GM19035 (cell line): ENCODE data around the gene GRIA3.

Experiments
- ATAC-seq: cut with Tn5 transposase; IDR thresholded peaks from one replicate; pipeline ENCODE4 v1.9.1; 2021; ENCODE audit not compliant: unreplicated experiment

Gene GRIA3

GRCh38 chrX:123184219-123184865, at the start of gene GRIA3:
TSS of gene GRIA3 (plus strand) at chrX:123184278. CDS start at chrX:123184536, 258 bp downstream.
- no peak for ATAC-seq

GRCh38 chrX:123138473-123138872, 45.6 kb upstream of the GRIA3 start:
- no peak for ATAC-seq

GRCh38 chrX:123140454-123140853, 43.6 kb upstream of the GRIA3 start:
- no peak for ATAC-seq

- no peak for ATAC-seq
These were observed 43.2 kb upstream of the GRIA3 start for GRCh38 chrX:123140904-123141303.

GRCh38 chrX:123153846-123154335, 30.2 kb upstream of the GRIA3 start:
- no peak for ATAC-seq

- ATAC-seq, result no peak
These were observed 28.8 kb upstream of the GRIA3 start for GRCh38 chrX:123155327-123155726.

- ATAC-seq, result no peak
These were observed 26.5 kb upstream of the GRIA3 start for GRCh38 chrX:123157586-123157985.

GRCh38 chrX:123159403-123159802, 24.7 kb upstream of the GRIA3 start:
- no peak for ATAC-seq

GRCh38 chrX:123167621-123168020, 16.5 kb upstream of the GRIA3 start:
- ATAC-seq, result no peak

- ATAC-seq, result no peak
These were observed 14.7 kb upstream of the GRIA3 start for GRCh38 chrX:123169247-123169901.

GRCh38 chrX:123170546-123170945, 13.5 kb upstream of the GRIA3 start:
- ATAC-seq, result no peak

- ATAC-seq, result no peak
These were observed 12.3 kb upstream of the GRIA3 start for GRCh38 chrX:123171781-123172180.

- no peak for ATAC-seq
These were observed 11.2 kb upstream of the GRIA3 start for GRCh38 chrX:123172869-123173268.

GRCh38 chrX:123173833-123174232, 10.2 kb upstream of the GRIA3 start:
- no peak for ATAC-seq

- ATAC-seq, result no peak
These were observed 8.5 kb upstream of the GRIA3 start for GRCh38 chrX:123175366-123176122.

GRCh38 chrX:123181233-123181914, 2.7 kb upstream of the GRIA3 start:
- no peak for ATAC-seq

- ATAC-seq, result no peak
These were observed 793 bp downstream of the GRIA3 start for GRCh38 chrX:123184866-123185276.

GRCh38 chrX:123185721-123186120, 1.6 kb downstream of the GRIA3 start:
- ATAC-seq, result no peak

- ATAC-seq, result no peak
These were observed 2.7 kb downstream of the GRIA3 start for GRCh38 chrX:123186801-123187200.

GRCh38 chrX:123188081-123188480, 4.0 kb downstream of the GRIA3 start:
- ATAC-seq, result no peak

- ATAC-seq, result no peak
These were observed 5.3 kb downstream of the GRIA3 start for GRCh38 chrX:123189338-123189737.
